NCI-H1417 treated with DMSO at 0.1 percent for 48 hours (cell line): ENCODE measurements around the gene CERKL.

Experiments
- DNase-seq: peaks from one replicate; lab custom pipeline; 2025; lab: John Stamatoyannopoulos, UW

The CERKL gene

GRCh38 chr2:181628590-181629585 lies 28.0 kb downstream of the CERKL start:
- DNase-seq = no peak

GRCh38 chr2:181627545-181627944 lies 29.4 kb downstream of the CERKL start:
- DNase-seq = no peak

GRCh38 chr2:181626671-181627070 lies 30.2 kb downstream of the CERKL start:
- no peak for DNase-seq

- DNase-seq = no peak
These were observed 33.7 kb downstream of the CERKL start for GRCh38 chr2:181623159-181623558.

GRCh38 chr2:181621779-181622490 lies 35.0 kb downstream of the CERKL start:
- no peak for DNase-seq

- no peak for DNase-seq
These were observed 37.4 kb downstream of the CERKL start for GRCh38 chr2:181619516-181619915.

GRCh38 chr2:181616715-181617114 lies 40.2 kb downstream of the CERKL start:
- DNase-seq = no peak

- no peak for DNase-seq
These were observed 41.8 kb downstream of the CERKL start for GRCh38 chr2:181614874-181615638.

GRCh38 chr2:181613241-181613640 lies 43.7 kb downstream of the CERKL start:
- DNase-seq = no peak

- DNase-seq = no peak
These were observed 49.0 kb downstream of the CERKL start for GRCh38 chr2:181607629-181608590.

GRCh38 chr2:181605889-181606837 lies 50.7 kb downstream of the CERKL start:
- DNase-seq = no peak

GRCh38 chr2:181602017-181602416 lies 54.9 kb downstream of the CERKL start:
- no peak for DNase-seq

GRCh38 chr2:181596556-181596955 lies 60.3 kb downstream of the CERKL start:
- no peak for DNase-seq

GRCh38 chr2:181594322-181594721 lies 62.6 kb downstream of the CERKL start:
- no peak for DNase-seq

GRCh38 chr2:181589779-181590178 lies 67.1 kb downstream of the CERKL start:
- DNase-seq = no peak

GRCh38 chr2:181588546-181588945 lies 68.4 kb downstream of the CERKL start:
- DNase-seq = no peak

- peak; percentile 71 for DNase-seq
These were observed 70.3 kb downstream of the CERKL start for GRCh38 chr2:181586569-181587081.

GRCh38 chr2:181585732-181586131 lies 71.2 kb downstream of the CERKL start:
- DNase-seq = no peak

- no peak for DNase-seq
These were observed 75.4 kb downstream of the CERKL start for GRCh38 chr2:181581534-181581933.

- no peak for DNase-seq
These were observed 78.1 kb downstream of the CERKL start for GRCh38 chr2:181578829-181579228.
